ENCODE results near the gene AK2. TPM values are rescaled to one million over a fixed set of nuclear protein-coding genes. Genes with fewer than 3 reads are reported as not detected.

Gene AK2
- polyA plus RNA-seq, 3 donors = 68.8 to 180 (median 162) TPM

GRCh38 chr1:33013791-33014190, 22.9 kb downstream of the AK2 start:
- Histone ChIP-seq H3K9ac (ENCODE audit: insufficient read depth, low read length, poor library complexity, severe bottlenecking) (no peak overlapping the region), H3K9me3 (replicated peaks in 1 of 2; ENCODE audit: control insufficient read depth in 1 of 2, insufficient read depth in 1 of 2, low read length in 2 of 2) (no peaks in the 10 kb centered on the region), H3K27me3 (ENCODE audit: control insufficient read depth in 2 of 2, insufficient read depth in 2 of 2, low read length in 2 of 2) (no peaks in the 10 kb centered on the region), H3K4me1 (ENCODE audit: control insufficient read depth in 1 of 2, insufficient read depth in 2 of 2, low read length in 2 of 2) (no peaks in the 10 kb centered on the region), H3K36me3 (replicated peaks in 1 of 2; ENCODE audit: control insufficient read depth in 1 of 2, insufficient read depth in 2 of 2, low read length in 2 of 2) (peaks cover 72 to 91% of the 10 kb centered on the region in 2 donors), H3K79me2 (ENCODE audit: insufficient read depth, low read length) (peaks cover 11% of the 10 kb centered on the region), H2AFZ (ENCODE audit: insufficient read depth, low read depth, low read length, poor library complexity, severe bottlenecking) (no peak overlapping the region), H3K4me3 (replicated peaks in 1 of 3; ENCODE audit: low read depth in 2 of 3, low read length in 3 of 3) (no peak overlapping the region), H3K27ac (ENCODE audit: low read depth in 1 of 2, low read length in 2 of 2) (no peak overlapping the region), H3K4me2 (replicated peaks; ENCODE audit: extremely low read depth, low read length, poor library complexity, severe bottlenecking) (no peak overlapping the region), H4K20me1 (ENCODE audit: insufficient read depth, low read length) (peaks cover 4% of the 10 kb centered on the region)
- DNase-seq = no peak
- intact Hi-C loops (cut with micrococcal nuclease) = no loop called here
- WGBS (ENCODE audit: insufficient coverage) = 83% methylated on average over 1 of the region's 1 CpG
- Mint-ChIP-seq H3K36me3 (peaks cover 69 to 84% of the 10 kb centered on the region in 2 donors), H3K9me3 (peaks cover 0 to 2% (median 0%) of the 10 kb centered on the region in 7 donors), H3K27ac (peak overlapping the region in 2 of 7 donors; percentile 71), H3K4me1 (peaks cover 3% of the 10 kb centered on the region), H3K4me3 (no peak overlapping the region), H3K27me3 (ENCODE audit: low read depth in 3 of 3) (peaks cover 0 to 1% (median 0%) of the 10 kb centered on the region in 3 donors)
- TF ChIP-seq CTCF (IDR thresholded peaks at IDR 0.05) = no peak

DNA sequence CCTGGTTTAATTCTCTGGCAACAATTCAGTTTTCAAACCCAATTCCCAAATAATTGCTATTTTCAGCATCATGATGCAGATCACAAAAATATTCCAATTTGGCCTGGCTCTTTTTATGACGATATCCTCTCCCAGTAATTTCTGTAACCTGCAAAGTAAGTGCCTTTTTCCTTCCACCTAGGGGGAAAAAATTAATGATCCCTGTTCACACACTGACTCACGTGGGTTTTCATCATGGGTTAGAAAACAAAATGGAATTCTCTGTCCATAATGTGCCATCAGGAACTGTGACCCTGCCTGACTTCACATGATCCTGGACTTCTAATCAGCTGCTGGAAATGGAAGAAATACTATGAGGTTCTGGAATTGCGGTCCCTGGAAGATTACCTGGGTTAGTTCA, 24.5 kb downstream of the AK2 start:
- H3K4me1 ChIP-seq (ENCODE audit: control insufficient read depth in 1 of 2, insufficient read depth in 2 of 2, low read length in 2 of 2) = peaks cover 0 to 1% of the 10 kb centered on the region in 2 donors
- no peak for TF ChIP-seq CTCF (IDR thresholded peaks at IDR 0.05)
- H3K4me2 ChIP-seq (replicated peaks; ENCODE audit: extremely low read depth, low read length, poor library complexity, severe bottlenecking) = no peak overlapping the region
- no peaks in the 10 kb centered on the region for H3K27me3 Mint-ChIP-seq (ENCODE audit: low read depth in 3 of 3)
- no peak for DNase-seq
- H3K9me3 Mint-ChIP-seq = peaks cover 0 to 2% (median 0%) of the 10 kb centered on the region in 7 donors
- no peak overlapping the region for H2AFZ ChIP-seq (ENCODE audit: insufficient read depth, low read depth, low read length, poor library complexity, severe bottlenecking)
- 100% methylated on average over 2 of the region's 3 CpGs for WGBS (ENCODE audit: insufficient coverage)
- no peak overlapping the region for H3K4me3 Mint-ChIP-seq
- peaks cover 8% of the 10 kb centered on the region for H3K4me1 Mint-ChIP-seq
- H3K27ac ChIP-seq (ENCODE audit: low read depth in 1 of 2, low read length in 2 of 2) = peak overlapping the region in 1 of 2 donors; percentile 28
- peaks cover 3% of the 10 kb centered on the region for H3K79me2 ChIP-seq (ENCODE audit: insufficient read depth, low read length)
- H3K27me3 ChIP-seq (ENCODE audit: control insufficient read depth in 2 of 2, insufficient read depth in 2 of 2, low read length in 2 of 2) = no peaks in the 10 kb centered on the region
- H4K20me1 ChIP-seq (ENCODE audit: insufficient read depth, low read length) = peaks cover 4% of the 10 kb centered on the region
- intact Hi-C loops (cut with micrococcal nuclease) = no loop called here
- peak overlapping the region in 3 of 7 donors; percentile 16 to 50 (median 19) for H3K27ac Mint-ChIP-seq
- no peaks in the 10 kb centered on the region for H3K9me3 ChIP-seq (replicated peaks in 1 of 2; ENCODE audit: control insufficient read depth in 1 of 2, insufficient read depth in 1 of 2, low read length in 2 of 2)
- no peak overlapping the region for H3K9ac ChIP-seq (ENCODE audit: insufficient read depth, low read length, poor library complexity, severe bottlenecking)
- H3K4me3 ChIP-seq (replicated peaks in 1 of 3; ENCODE audit: low read depth in 2 of 3, low read length in 3 of 3) = no peak overlapping the region
- H3K36me3 Mint-ChIP-seq = peaks cover 69 to 83% of the 10 kb centered on the region in 2 donors
- H3K36me3 ChIP-seq (replicated peaks in 1 of 2; ENCODE audit: control insufficient read depth in 1 of 2, insufficient read depth in 2 of 2, low read length in 2 of 2) = peaks cover 64 to 91% of the 10 kb centered on the region in 2 donors

All from CD14-positive monocyte (primary cell).